Gastrocnemius medialis (tissue), 4 donors: ENCODE results near the gene IQCM. TPM values are rescaled to one million over a fixed set of nuclear protein-coding genes. Genes with fewer than 3 reads are reported as not detected.

Source experiments
- ATAC-seq, 2 donors: fragments of 150-250 bp; one replicate each; pipeline ENCODE4 v1.9.1; 2016
- DNase-seq, 2 donors: peaks; one replicate each; pipeline ENCODE4 v3.0.0-alpha.2; 2019
- H3K27ac ChIP-seq, 4 donors: fragments of 200-600 bp; sonication (generic); 1 replicate in 1 of 4; 2 replicates in 3 of 4; pipeline ENCODE4 v1.5.1; 2016 to 2018; ENCODE audit warnings: mild to moderate bottlenecking in 2 of 4, moderate library complexity in 1 of 4
- H3K27me3 ChIP-seq, 3 donors: fragments of 200-600 bp; sonication (generic) in 2 of 3; 1 replicate in 1 of 3; 2 replicates in 2 of 3; pipeline versions ENCODE4 v1.5.1 to v1.6.0; 2016 to 2019; ENCODE audit warnings: mild to moderate bottlenecking in 1 of 3, moderate library complexity in 1 of 3
- H3K36me3 ChIP-seq, 2 donors: fragments of 200-600 bp; sonication (generic) in 1 of 2; one replicate each; pipeline ENCODE4 v1.5.1; 2017 to 2018
- H3K4me1 ChIP-seq, 2 donors: fragments of 200-600 bp; sonication (generic) in 1 of 2; one replicate each; pipeline ENCODE4 v1.5.1; 2016 to 2017; ENCODE audit warnings: mild to moderate bottlenecking in 2 of 2
- H3K4me3 ChIP-seq, 4 donors: fragments of 200-600 bp; sonication (generic) in 3 of 4; 1 replicate in 1 of 4; 2 replicates in 3 of 4; pipeline ENCODE4 v1.5.1; 2016 to 2019; ENCODE audit warnings: mild to moderate bottlenecking in 2 of 4
- H3K9me3 ChIP-seq, 3 donors: fragments of 200-600 bp; sonication (generic) in 2 of 3; 1 replicate in 1 of 3; 2 replicates in 2 of 3; pipeline ENCODE4 v1.5.1; 2016 to 2019
- POLR2A ChIP-seq, 2 donors: fragments of 450-650 bp; IDR thresholded peaks; one replicate each; pipeline ENCODE4 v1.6.1; 2017; ENCODE audit warnings: antibody characterized with exemption in 2 of 2, mild to moderate bottlenecking in 2 of 2, moderate library complexity in 2 of 2
- in situ Hi-C, 4 donors: fragments of 200-750 bp; cut with MboI; loops; one replicate each; pipeline versions ENCODE4 v1.15.0 to v1.8.0; 2017; ENCODE audit warnings: low sequenced_read_pairs in 4 of 4
- intact Hi-C: fragments of 100-400 bp; cut with DNase I; formaldehyde crosslinking; loops from one replicate; pipeline ENCODE4 v1.15.1; 2023; ENCODE audit warnings: low total_unique reads
- total RNA-seq, 4 donors: library from RNA; depleted of rRNA; stranded (reverse); fragments of >200 nt; gene quantifications; one replicate each; pipeline versions ENCODE4 v1.1.0 to v1.2.3, GENCODE V29; 2016
- TF ChIP-seq, protein P1 (sequence below), 5 experiments: fragments of 450-650 bp in 3 of 5; fragments of 200-600 bp in 2 of 5; sonication (generic) in 2 of 5; IDR thresholded peaks in 4 of 5; conservative IDR thresholded peaks in 1 of 5; 1 replicate in 4 of 5; 2 replicates in 1 of 5; pipeline ENCODE4 v1.5.1; 2016 to 2019; ENCODE audit warnings: antibody characterized with exemption in 5 of 5, mild to moderate bottlenecking in 3 of 5, moderate library complexity in 3 of 5

IQCM gene
- total RNA-seq, 4 donors from 2014 or later = 0.25 TPM; not detected in 3

DNA sequence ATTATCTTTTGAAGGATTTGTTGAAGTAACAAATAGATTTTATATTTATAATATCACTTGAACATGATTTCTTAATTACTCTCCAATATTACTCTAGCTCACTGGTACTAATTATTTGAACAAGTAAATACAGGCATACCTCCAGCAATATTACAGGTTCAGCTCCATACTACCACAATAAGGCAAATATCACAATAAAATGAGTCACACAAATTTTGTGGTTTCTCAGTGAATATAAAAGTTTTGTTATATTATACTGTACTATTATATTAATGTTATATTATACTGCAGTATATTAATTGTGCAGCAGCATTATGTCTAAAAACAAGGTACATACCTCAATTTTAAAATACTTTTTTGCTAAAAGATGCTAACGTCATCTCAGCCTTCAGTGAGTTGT is 22.4 kb upstream of the IQCM start:
- Histone ChIP-seq H3K9me3 (no peaks in the 10 kb centered on the region), H3K4me3 (no peak overlapping the region), H3K27me3 (no peaks in the 10 kb centered on the region), H3K27ac (no peak overlapping the region), H3K36me3 (no peaks in the 10 kb centered on the region), H3K4me1 (peaks cover 0 to 6% of the 10 kb centered on the region in 2 donors)
- ATAC-seq (no peak), DNase-seq (no peak)
- intact Hi-C loops = no loop called here
- TF ChIP-seq, protein P1, sequence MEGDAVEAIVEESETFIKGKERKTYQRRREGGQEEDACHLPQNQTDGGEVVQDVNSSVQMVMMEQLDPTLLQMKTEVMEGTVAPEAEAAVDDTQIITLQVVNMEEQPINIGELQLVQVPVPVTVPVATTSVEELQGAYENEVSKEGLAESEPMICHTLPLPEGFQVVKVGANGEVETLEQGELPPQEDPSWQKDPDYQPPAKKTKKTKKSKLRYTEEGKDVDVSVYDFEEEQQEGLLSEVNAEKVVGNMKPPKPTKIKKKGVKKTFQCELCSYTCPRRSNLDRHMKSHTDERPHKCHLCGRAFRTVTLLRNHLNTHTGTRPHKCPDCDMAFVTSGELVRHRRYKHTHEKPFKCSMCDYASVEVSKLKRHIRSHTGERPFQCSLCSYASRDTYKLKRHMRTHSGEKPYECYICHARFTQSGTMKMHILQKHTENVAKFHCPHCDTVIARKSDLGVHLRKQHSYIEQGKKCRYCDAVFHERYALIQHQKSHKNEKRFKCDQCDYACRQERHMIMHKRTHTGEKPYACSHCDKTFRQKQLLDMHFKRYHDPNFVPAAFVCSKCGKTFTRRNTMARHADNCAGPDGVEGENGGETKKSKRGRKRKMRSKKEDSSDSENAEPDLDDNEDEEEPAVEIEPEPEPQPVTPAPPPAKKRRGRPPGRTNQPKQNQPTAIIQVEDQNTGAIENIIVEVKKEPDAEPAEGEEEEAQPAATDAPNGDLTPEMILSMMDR (IDR thresholded peaks at IDR 0.05 in 4 of 5, conservative IDR thresholded peaks at IDR 0.05 in 1 of 5) = no peak
- no peak for TF ChIP-seq POLR2A (IDR thresholded peaks at IDR 0.05)
- in situ Hi-C loops = no loop called here

DNA sequence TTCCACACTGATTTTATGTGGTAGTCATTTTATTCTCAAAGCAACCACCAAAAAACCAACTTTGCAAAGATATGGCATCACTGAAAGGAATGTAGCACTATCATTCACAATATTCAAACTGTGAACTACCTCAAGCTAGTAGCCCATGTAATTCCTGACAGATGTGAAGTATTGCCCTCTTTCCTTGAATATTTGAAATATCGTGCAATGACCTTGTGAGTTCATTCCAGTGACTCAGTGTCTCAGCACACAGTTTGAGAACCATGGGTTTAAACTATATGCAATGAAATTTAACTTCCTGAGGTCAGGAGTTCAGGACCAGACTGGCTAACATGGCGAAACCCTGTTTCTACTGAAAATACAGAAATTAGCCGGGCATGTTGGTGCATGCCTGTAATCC is 20.9 kb upstream of the IQCM start:
- ATAC-seq (no peak), DNase-seq (no peak)
- no peak for TF ChIP-seq POLR2A (IDR thresholded peaks at IDR 0.05)
- TF ChIP-seq, protein P1 (IDR thresholded peaks at IDR 0.05 in 4 of 5, conservative IDR thresholded peaks at IDR 0.05 in 1 of 5) = no peak

DNA sequence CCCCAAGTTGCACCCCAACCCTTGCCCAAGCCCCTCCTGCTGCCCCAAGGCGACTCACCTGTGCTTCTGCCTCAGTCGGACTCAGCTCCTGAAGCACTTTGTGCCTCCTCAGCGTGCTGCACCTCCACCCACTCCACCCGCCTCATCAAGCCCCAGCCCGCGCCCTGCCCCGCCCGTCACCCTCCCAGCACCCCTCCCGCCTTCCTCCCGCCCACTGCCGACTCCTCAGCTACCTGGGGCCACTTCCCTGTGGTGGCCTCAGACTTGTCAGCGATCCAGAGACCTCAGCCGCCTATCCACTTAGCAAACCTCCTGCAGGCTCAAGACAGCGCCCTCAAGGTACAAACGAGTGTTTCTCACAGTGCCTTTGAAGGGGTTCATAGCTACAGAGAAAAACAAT is 19.6 kb upstream of the IQCM start:
- Histone ChIP-seq H3K9me3 (no peaks in the 10 kb centered on the region), H3K36me3 (no peaks in the 10 kb centered on the region), H3K27ac (no peak overlapping the region), H3K27me3 (no peaks in the 10 kb centered on the region), H3K4me3 (no peak overlapping the region), H3K4me1 (peaks cover 0 to 6% of the 10 kb centered on the region in 2 donors)
- in situ Hi-C loops = no loop called here
- TF ChIP-seq, protein P1 (IDR thresholded peaks at IDR 0.05 in 4 of 5, conservative IDR thresholded peaks at IDR 0.05 in 1 of 5) = no peak
- TF ChIP-seq POLR2A (IDR thresholded peaks at IDR 0.05) = no peak
- intact Hi-C loops = no loop called here
- DNase-seq (no peak), ATAC-seq (no peak)

More for the DNA sequence above, 20.9 kb upstream of the IQCM start:
- Histone ChIP-seq H3K36me3 (no peaks in the 10 kb centered on the region), H3K4me1 (peaks cover 0 to 6% of the 10 kb centered on the region in 2 donors), H3K27me3 (no peaks in the 10 kb centered on the region), H3K4me3 (no peak overlapping the region), H3K27ac (no peak overlapping the region), H3K9me3 (no peaks in the 10 kb centered on the region)
- intact Hi-C loops (no loop called here), in situ Hi-C loops (no loop called here)

DNA sequence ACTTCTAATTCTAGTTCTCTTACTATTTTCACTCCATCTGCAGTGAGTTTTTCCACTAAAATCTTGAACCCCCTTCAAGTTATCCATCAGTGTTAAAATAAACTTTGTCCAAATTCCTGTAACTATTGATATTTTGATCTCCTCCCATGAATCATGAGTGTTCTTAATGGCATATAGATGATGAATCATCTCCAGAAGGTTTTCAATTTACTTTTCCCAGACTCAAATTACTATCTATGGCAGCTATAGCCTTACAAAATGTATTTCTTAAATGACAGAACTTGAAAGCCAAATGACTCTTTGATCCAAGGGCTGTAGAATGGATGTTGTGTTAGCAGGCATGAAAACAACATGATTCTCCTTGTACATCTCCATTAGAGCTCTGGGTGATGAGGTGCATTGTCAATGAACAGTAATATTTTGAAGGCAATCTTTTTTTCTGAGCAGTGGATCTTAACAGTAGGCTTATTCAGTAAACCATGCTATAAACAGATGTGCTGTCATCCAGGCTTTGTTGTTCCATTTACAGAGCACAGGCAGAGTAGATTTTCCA is 16.1 kb upstream of the IQCM start:
- H3K27me3 ChIP-seq = no peaks in the 10 kb centered on the region
- in situ Hi-C loops (no loop called here), intact Hi-C loops (no loop called here)
- no peaks in the 10 kb centered on the region for H3K4me1 ChIP-seq
- H3K4me3 ChIP-seq = no peak overlapping the region
- DNase-seq (no peak), ATAC-seq (no peak)
- no peaks in the 10 kb centered on the region for H3K9me3 ChIP-seq
- H3K27ac ChIP-seq = no peak overlapping the region
- TF ChIP-seq, protein P1 (IDR thresholded peaks at IDR 0.05 in 4 of 5, conservative IDR thresholded peaks at IDR 0.05 in 1 of 5) = no peak
- TF ChIP-seq POLR2A (IDR thresholded peaks at IDR 0.05) = no peak
- H3K36me3 ChIP-seq = no peaks in the 10 kb centered on the region

DNA sequence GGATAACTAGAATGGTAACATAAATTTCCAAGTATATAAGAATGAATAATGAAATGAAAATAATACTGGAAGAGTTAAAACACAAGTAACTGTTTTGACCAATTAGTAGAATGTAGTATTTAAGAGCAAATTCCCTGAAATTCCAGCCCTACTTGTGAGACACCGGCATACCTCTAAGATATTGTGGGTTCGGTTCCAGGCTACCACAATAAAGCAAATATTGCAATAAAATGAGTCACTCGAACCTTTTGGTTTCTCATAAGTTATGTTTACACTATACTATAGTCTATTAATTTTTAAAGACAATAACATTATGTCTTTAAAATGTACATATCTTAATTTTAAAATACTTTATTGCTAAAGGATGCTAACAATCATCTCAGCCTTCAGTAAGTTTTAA is 15.2 kb upstream of the IQCM start:
- Histone ChIP-seq H3K27ac (no peak overlapping the region), H3K4me3 (no peak overlapping the region), H3K9me3 (no peaks in the 10 kb centered on the region), H3K36me3 (no peaks in the 10 kb centered on the region), H3K27me3 (no peaks in the 10 kb centered on the region), H3K4me1 (no peaks in the 10 kb centered on the region)
- DNase-seq (no peak), ATAC-seq (no peak)
- in situ Hi-C loops = no loop called here
- TF ChIP-seq, protein P1 (IDR thresholded peaks at IDR 0.05 in 4 of 5, conservative IDR thresholded peaks at IDR 0.05 in 1 of 5) = no peak
- TF ChIP-seq POLR2A (IDR thresholded peaks at IDR 0.05) = no peak
- intact Hi-C loops = no loop called here
